Hippocampal formation (tissue), 2 donors: ENCODE results near the gene GPAT2.
"Not testable (repeated sequence)": the region's sequence is repeated elsewhere in the genome, so short reads cannot be mapped to it uniquely, and the experiment has no call there.

Experiments used
- DNase-seq, 2 donors: peaks; one replicate each; lab custom pipeline; 2025; lab: John Stamatoyannopoulos, UW

Gene GPAT2, protein sequence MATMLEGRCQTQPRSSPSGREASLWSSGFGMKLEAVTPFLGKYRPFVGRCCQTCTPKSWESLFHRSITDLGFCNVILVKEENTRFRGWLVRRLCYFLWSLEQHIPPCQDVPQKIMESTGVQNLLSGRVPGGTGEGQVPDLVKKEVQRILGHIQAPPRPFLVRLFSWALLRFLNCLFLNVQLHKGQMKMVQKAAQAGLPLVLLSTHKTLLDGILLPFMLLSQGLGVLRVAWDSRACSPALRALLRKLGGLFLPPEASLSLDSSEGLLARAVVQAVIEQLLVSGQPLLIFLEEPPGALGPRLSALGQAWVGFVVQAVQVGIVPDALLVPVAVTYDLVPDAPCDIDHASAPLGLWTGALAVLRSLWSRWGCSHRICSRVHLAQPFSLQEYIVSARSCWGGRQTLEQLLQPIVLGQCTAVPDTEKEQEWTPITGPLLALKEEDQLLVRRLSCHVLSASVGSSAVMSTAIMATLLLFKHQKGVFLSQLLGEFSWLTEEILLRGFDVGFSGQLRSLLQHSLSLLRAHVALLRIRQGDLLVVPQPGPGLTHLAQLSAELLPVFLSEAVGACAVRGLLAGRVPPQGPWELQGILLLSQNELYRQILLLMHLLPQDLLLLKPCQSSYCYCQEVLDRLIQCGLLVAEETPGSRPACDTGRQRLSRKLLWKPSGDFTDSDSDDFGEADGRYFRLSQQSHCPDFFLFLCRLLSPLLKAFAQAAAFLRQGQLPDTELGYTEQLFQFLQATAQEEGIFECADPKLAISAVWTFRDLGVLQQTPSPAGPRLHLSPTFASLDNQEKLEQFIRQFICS

DNA sequence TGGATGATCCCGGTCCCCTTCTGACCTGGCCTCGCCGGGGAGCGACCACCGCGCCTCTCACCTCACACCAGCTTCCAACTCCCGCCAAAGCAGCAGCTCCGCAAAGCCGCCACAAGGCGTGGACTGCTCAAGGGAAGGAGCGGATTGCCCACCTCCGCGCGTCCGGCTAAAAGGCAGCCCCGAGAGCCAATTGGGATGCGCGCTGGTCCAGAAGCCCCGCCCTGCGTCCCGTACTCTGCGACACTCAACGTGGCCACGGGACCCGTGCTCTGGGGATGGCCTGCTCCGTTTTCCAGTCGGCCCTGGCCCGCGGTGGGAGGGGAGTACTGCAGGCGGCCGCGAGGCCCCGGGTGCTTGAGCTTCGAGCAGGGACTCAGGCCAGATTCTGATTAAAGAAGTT is at the start of gene GPAT2:
Gene GPAT2 (minus strand): TSS at position 125 of the 400 bp plus-strand sequence. CDS start 2,557 bp downstream, outside the sequence.
- not testable (repeated sequence) for DNase-seq

DNA sequence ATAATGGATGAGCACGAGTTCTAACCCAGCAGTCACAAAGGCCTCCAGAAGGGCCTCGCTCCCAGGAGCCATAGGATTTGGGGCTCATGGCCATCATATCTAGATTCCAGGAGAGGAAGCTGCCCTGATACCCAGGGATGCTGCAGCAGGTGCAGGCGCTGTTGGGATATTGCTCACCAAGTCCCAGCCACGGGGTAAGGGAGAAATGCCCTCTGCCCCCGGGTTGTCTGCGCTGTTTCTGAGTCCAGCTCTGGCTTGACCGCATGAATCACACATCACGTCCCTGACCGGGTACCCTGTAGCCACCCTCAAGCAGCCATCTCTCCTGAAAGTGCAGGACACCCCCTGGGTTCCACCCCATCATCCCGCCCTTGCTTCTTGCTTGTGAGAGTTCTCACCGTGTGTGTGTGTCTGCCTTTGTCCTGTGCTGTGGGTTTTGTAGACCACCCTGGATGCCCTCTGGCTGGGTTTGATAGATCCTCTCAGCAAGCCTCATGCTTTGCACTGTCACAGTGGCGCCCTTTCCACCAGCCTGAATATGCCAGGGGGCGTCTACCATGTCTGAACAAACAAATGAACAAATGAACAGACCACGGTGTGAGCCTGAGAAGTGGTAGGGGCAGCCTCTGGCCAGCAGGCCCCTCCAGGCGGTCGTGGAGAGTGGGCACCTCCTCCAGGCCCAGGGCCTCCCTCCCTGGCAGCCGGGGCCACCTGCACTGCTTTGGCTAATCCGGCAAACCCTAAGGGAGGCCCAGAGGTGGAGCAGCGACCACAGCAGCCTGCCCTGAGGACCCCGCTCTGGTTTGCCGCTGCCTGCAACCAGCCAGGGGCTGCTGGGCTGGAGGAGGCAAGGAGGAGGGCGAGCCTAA is 49.5 kb upstream of the GPAT2 start:
- no peak for DNase-seq

DNA sequence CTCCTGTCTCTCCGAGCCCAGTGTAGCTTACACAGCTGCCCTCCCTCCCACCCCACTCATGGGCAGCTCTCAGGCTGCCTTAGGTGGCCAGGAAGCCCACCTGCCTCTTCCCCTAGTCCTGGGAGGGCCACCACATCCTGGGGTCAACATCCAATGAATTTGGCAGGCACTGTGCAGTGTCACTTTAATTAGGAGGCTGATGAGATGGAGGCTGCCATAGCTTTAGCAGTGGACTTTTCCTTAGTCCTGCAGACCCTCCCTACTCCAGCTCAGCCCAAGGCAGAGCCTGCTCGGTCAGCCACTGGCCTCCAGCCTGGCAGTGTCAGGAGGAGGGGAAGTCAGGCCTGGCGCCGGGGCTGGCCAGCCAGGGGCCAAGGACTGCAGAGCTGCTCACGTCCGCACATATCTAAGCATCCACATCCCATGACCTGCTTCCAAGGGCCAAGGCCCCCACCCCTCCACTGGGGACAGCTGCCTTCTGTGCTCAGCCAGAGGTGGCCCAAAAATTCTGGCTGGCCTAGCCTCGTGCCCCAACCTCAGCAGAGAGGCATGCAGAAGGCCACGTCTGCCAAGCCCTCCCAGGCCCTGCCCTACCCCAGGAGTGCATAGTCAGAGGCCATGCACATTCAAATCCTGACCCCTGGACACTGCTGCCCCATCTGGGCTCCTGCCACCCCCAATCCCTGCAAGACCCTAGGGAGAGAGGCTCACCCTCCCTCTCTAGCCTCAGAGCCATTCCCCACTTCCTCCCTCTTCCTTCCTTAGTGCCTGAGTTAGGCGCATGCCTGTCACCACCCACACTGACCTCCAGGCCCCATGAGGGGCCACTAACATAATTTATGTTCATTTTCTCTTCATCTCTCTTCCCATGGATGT is 48.6 kb upstream of the GPAT2 start:
- DNase-seq, result no peak

DNA sequence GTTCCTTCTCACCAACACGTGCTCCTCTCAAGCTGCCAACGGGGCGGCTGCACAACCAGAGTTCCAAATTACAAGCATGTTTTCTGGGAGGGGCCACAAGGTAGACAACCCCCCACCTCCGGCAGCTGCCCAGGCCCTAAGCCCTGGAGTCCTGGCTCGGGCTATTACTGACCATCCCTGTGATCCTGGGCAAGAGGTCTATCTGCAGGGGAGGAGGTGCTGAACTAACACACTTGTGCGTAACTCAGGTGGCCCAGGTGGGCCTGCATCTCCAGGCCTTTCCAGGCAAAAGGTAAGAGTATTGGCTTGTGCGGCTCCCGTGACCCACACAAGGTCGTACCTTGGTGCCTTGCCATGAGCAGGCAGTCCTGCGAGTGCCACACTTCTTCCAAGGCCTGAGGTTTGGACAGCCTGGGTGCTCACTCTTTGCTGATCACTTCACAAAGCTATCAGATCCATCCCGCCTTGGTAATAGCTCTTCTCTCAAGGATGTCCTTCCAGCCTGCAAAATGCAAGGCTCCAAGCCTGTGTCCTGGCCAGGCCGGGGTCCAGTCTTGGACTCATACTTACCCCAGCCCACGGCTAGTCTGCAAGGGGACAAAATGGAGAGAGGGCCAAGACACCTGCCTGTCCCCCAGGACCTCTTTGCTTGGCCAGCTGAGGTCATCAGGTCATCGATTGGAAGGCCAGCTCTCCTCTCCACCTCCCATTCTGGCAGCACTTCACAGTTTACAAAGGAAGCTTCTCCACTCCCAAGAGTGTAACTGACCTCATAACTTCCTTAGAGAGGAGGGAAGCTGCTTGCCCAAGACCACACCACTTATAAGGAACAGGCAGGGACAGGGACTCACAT is 47.7 kb upstream of the GPAT2 start:
- DNase-seq, result no peak

DNA sequence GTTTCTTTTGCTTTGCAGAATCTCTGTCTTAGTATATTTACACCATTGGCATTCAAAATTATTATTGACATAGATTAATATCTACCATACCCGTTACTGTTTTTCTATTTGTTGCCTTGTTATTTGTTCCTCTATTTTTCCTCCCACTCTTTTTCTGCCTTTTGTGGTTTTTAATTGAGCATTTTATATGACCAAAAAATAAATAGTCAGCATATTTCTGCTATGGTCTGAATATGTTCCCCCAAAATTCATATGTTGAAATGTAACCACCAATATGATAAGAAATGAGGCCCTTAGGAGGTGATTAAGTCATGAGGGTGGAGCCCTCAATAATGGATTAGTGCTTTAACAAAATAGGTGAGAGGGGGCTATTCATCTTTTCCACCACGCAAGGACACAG is 46.3 kb upstream of the GPAT2 start:
- DNase-seq, result no peak

DNA sequence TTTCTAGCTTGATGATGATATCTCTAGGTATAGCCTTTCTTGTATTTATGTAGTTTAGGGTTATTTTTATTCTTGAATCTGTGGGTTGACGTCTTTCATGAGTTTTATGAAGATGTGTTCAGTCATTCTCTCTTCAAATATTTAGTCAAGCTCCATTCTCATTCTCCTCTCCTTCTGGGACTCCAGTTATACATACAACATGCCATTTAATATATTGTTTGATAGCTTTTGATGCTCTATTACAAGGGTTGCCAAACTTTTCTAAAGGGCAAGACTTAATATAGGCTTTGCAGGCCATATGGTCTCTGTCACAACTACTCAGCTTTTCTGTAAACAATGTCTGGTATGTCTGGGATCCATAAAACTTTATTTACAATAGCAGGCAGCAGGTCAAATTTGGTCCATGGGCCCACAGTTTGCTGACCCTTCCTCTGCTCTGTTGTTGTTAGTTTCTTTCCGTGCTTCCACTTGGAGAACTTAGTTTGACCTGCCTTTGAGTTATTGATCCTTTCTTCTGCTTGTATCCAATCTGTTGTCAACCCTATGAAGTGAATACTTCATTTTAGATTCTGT is 40.6 kb upstream of the GPAT2 start:
- DNase-seq, result no peak

DNA sequence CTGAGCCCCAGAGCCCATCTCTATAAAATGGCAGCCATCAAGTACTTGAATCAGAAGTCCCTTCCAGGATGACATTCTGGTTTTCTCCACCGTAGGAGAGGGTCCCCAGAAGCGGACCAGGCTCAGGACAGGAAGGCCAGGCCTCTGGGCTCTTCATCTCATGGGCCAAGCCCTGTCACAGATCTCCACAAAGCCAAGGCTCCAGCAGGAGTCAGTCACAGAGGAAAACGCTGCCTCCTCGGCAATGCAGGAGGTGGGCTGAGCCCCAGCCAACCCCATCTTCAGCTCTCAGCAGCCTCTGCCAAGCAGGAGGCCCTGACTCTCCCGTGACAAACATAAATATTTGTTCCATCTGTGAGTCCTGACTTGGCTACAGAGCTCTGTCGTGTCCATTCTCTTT is 39.4 kb upstream of the GPAT2 start:
- DNase-seq, result no peak

DNA sequence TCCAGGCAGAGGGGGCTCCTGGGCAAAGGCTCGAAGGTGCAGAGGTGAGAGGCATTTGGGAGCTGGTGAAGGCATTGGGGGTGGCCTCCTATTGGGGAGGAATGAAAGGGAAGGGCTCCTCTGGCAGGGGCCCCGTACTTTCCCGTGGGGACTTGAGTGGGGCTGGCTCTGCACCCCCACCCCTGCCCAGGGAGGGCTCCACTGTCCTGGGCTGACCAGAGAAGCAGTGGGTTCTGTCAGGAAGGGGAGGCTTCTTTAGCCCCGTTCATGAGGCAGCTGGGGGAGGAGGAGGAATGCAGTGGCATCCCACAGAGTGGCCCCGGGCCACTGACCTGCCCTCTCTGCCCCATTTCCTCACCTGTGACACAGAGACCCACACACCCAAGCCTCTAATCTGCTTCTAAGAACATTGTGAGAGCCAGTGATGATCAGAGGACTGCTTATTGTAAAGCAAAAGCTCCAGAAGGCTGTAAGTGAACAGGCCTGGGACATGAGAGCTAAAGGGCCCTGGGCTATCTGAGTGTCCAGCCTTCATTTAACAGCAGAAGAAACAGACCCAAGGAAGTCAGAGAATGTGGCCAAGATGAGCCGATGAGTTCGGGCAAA is 38.6 kb upstream of the GPAT2 start:
- DNase-seq, result no peak

DNA sequence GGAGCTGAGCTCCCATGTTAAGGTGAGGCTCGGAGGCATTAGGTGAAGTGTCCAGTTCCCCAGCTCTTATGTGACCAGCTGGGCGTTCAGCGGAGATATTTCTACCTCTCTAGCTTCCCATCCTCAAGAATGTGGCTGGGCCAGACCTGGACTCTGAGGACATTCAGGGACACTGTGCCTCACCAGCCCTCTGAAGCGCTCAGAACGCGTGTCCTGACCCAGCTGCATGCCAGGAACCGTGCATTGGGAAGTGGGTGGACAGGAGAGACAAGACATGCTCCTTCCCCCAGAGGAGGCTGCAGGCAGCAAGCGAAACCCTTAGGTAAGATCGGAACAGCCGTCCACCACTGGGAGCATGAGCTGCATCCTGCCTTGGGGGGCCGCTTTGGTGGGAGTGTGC is 38.0 kb upstream of the GPAT2 start:
- DNase-seq, result no peak

DNA sequence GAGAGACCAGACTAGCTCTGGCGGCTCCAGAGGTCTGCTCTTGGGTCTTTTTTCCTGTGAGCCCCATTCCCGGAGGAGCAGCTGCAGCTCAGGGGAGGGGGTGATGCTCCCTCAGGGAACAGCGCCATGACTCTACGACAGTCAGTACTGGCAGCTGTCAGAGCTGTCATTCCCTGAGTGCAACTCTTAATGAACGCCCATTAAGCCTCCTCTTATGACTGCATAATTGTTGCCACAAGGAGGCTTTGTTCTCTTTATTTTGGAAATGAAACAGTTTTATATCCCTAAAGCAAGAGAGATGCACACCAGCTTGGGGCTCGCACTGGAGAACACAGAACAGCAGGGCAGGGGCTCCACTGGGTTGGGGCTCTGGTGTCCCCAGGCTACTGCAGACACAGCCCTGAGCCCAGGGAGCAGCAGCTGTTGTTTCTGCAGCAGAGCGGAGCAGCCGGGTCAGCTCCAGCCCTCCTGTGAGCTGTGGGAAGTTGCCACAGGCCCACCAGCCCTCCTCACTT is 37.3 kb upstream of the GPAT2 start:
- DNase-seq, result peak; percentile 44 to 64

DNA sequence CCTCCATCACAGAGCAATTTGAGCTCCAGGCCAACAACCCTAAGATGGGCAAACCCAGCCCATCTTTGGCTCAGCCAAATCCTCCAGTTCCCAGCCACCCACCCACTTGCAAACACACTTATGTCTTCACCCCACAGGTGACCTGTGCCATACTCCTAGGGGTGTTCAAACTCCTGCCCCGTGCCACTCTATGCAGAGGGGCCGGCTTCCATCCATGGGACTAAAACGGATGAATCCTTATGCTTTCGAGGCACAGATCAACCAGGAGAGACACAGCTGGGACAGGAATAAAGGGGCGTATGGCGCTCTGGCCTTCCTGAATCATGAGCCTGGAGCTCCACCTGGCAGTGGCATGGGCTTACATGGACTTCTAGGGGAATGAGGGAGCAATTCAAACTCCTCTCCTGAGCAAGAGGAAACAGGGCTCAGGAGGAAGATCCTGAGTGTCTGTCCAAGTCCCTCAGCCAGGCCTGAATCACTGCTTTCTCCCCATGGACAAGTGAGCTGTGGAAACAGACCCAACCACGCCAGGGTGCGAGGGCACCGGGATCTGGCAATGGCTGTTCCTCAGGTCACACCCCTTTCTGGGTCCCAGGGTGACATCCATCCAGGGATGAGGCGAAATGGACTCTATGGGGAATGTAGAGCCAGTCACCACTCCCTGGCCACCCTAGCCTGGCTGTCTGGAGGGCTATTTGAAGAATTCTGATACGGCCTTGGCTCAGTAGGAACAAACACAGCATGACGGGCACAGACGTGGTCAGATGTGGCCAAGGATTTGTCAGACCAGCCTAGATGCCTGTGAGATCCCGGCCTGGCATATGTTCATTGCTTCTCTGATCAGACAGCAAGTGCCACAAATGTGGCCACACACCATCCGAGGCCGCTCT is 36.6 kb upstream of the GPAT2 start:
- DNase-seq, result not testable (repeated sequence)

DNA sequence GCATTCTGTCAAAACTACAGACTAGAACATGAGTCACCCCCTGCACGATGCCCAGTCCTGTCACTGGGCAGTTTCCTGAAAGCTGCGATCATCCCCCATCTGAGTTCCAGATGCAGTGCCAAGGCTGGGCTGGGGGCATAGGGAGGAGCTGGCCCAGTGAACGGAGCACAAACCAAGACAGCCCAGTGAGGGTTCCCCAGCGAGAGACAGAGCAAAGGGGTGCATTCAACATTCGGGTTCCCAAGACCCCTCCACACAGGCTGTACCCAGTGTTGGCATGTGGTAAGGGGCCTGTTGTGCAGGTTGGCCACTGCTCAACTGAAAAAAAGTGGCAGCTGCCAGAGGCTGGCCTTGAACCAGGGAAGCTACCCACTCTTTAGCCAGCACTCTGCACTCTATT is 35.6 kb upstream of the GPAT2 start:
- DNase-seq, result not testable (repeated sequence)

DNA sequence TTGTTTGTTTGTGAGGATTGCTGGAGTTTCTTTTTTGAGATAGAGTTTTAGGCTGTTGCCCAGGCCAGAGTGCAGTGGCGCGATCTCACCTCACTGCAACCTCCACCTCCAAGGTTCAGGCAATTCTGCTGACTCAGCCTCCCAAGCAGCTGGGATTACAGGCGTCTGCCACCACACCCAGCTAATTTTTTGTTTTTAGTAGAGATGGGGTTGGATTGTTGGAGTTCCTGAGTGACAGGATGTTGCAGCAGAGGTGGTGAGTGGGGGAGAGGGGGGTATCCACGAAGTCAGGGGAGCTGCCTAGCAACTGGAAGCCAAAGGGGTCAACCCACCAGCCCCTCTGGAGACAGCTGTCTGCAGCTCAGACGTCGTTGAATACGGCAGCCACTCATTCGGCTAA is 35.2 kb upstream of the GPAT2 start:
- not testable (repeated sequence) for DNase-seq

DNA sequence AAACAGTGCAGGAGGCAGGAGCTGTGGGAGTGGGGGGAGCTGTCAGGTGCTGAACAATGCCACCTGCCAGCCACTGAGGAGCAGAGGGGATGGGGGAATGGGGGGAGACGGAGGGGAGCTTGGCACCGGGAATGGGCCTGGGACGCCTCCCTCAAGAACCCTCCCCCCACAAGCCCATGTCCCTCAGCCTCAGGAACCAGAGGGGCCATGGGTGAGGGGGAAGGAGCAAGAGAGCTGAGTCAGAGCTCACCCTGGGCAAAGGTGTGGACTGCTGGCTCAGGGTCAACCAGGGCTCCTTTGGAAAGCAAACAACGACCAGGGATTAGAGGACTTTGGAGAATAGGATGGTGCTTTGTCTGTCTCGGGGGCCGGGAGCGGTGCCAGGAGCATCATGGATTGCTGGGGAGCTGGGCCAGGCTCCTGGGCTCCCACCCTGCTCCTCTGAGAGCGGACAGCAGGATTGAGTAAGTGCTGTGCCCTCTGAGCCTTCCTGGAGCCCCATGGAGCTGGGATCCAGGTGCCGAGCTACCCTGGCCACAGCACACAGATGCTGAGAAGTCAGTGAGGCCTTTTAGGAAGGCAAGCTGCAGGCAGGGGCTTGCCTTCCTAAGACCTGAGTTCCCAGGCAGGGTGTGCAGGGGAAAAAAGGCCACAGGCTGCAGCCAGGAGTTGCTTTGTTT is 33.3 kb upstream of the GPAT2 start:
- not testable (repeated sequence) for DNase-seq

DNA sequence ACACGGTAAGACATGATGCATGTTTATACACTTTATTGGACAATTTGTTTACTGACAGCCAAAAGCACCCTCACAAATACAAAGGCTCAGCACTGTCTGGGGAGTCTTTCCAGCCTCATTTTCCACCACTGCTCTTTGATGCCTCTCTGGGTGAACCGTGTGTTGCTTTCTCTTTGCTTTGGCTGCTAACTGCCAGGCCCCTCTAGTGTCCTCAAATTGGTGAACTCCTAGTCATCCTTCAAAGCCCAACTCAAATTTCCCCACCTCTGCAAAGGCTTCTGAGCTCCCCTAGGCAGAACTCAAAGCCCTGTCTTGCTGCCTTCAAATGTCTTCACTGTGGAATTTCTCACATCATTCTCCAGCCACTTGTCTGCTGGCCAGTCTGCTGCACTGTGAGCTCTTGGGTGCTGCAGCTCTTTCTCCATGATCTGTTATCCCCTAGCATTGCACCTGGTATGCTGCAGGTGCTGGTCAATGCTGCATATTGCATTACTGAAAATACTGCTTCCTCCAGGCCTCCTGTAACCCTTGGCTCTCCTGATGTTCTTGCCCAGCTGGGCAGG is 32.5 kb upstream of the GPAT2 start:
- not testable (repeated sequence) for DNase-seq

DNA sequence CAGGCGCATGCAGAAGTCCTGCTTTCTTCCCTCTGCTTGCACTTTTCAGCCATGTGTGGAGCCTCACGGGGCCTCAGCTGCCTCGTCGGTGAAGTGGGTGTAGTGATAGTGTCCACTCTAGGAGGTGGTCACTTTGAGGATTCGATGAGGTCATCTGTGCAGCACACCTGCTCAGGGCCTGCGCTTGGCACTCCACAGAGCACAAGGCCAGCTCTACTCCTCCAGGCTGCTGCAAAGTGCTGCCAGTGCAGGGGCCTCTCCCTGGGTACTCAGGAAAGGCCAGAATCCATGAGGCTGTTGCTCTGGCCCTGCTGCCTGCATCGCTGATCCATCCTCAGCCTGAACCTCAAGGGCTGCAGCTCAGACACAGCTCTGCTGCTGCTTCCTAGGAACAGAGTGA is 31.8 kb upstream of the GPAT2 start:
- DNase-seq, result not testable (repeated sequence)

DNA sequence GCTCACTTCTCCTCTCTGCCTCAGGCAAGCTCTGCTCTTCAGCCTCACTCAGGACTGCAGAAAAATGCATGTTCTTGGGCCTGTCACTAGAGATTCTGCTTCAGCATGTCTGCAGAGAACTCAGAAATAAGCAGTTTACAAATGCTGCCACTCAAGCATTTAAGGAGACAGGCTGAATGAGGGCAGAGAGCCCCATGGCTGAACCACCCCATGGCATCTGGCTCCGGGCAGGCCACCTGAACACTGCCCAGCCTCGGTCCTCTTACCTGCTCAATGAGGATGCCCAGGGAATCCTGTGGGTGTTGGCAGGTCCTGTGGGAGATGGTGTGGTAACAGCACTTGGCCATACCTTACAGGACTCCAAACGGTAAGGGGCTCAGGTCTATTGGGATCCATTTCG is 31.2 kb upstream of the GPAT2 start:
- not testable (repeated sequence) for DNase-seq
